ENCODE data around the gene RBP2.

RBP2 gene

DNA sequence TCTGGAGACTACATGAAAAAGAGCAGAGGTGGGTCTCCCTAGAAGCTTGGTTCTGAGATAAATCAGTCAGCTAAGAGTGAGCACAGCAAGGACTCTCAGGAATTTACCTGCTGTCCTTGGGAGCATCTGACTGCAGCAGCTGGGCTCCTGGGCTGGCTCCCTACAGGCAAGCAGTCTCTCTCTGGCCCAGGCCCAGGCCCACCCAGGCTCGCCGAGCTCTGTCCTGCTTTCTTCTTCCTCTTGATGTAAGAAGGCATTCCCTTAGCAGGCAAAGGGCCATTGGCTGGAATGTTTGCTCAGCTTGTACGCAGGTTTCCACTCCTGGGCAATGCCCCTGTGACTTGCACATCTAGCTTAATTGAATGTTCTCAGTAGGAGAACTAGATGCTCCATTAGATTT lies 4.3 kb upstream of the RBP2 start:
- no peak for DNase-seq

DNA sequence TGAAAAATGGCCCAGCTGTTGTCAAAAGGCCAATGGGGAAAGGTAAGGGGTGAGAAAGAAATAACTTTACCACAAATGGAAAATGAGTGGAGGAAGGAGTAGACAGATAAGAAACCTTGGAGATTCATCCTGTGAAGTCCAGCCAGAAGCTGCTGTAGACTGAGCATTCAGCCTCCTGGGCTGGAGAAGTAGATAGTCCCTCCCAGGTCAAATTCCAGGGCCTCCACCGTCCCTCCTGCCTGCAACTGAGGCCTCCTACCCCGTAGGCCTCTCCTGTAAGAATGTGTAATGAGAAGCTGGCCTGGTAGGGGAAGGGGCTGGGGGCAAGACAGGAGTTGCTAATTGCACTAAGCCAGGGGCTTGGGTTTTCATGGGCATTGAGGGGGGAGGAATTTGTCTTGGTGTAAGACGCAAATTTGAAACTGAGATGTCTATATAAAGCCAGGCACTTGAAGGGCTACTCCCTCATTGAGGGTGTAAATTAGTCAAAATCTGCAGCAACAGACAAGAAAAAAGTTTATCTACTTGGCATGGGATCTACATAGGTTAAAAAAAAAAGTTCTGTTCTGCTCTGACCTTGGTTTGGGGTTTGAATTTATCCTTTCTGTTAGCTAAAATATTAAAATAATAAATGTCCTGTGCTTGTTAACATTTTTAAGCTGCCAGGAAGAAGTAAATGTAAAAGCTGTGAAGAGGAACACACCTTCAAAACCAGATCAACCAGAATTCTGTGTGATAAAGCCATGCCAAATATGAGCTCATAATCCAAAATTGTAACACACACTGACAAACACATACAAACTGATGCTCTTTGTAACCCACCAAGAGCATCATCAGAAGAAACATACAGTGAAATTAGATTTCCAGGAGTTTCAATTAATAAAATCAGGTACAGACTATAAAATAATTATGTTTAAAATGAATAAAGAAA lies 1.7 kb upstream of the RBP2 start:
- DNase-seq: no peak

DNA sequence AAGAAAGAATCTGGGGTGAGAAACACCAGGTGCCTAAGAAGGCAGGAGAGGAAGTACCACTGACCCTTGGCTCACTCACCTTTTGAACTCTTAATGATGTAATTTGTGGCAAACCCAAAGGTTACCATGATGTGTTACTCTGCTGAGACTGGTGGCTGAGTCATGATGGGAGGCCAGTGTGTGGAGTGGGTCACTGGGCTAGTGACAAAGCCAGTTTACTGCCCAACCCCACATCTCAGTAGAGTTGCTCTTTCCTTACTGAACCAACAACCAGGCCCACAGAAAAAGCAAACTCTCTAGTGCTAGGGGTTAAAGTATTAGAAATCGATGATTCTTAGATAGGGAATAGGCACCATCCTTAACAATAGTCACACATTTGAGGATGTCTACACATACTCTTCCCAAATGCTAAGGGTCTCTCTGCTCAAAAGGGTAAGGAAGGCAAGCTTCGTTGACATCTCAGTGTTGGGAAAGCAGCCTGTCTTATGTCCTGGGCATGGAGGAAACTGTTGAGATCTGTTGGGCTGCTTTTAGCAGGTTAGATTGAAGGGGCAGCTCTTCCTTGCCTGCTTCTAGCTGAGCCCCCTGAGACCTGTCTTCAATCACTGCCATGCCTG lies 3.1 kb downstream of the RBP2 start:
- DNase-seq: no peak

DNA sequence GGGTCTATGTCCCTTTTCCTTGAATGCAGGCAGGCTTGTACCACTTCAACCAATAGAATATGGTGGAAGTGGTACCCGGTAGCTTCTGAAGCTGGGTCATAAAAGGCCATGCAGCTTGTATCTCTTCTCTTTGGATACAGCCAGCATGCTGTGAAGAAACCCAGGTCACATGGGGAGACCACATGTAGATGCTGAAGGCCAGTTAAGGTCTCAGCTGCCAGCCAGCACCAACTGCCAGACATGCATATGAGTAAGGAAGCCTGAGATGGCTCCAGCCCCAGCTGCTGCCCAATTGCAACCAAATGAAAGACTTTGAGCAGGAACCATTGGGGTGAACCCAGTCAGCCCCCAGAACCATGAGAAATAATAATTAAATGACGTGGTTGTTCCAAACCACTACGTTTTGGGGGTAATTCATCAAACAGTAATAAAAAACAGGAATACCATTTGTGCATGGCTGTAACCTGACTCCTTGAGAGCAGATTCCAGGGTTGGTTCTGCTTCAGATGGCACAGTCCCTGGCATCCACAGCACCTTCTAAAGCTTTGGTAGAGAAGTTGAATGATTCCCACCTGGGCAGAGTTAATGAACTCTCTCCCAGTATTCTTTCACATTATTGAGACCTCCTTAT lies 3.8 kb downstream of the RBP2 start:
- no peak for DNase-seq

DNA sequence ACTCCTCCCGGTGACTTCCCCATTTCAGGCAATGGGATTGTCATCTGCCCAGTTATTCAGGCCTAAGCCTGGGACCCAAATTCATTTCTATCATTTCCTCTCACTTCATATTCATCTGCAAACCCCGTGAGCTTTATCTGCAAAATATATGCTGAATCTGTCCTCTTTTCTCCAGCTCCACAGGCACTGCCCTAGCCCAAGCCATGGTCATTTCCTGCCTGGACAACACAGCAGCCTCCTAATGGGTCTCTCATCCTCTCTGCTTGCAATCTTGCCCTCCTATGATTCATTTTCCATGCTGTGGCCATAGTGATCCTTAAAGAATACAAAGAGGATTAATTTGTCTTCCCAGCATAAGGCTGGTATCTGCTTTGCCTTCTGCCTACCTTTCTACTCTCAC lies 6.1 kb downstream of the RBP2 start:
- DNase-seq: no peak

DNA sequence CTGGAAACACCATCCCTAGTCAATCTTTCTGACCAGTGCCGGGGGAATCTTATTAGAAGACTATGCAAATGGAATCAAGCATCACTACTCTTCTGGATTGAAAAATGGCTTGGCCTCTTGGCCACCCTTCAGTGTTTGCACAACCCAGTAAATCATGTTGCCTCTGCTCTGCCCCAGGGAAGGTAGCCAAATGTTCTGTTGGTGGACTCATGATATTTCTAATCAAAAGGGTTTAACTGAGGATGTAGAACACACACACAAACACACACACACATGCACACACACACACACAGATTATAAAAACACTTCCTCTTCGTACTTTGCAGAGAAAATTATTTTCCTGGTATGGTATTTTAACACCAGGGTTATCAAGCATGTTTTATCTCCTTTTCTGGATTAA lies 7.9 kb downstream of the RBP2 start:
- DNase-seq: no peak

DNA sequence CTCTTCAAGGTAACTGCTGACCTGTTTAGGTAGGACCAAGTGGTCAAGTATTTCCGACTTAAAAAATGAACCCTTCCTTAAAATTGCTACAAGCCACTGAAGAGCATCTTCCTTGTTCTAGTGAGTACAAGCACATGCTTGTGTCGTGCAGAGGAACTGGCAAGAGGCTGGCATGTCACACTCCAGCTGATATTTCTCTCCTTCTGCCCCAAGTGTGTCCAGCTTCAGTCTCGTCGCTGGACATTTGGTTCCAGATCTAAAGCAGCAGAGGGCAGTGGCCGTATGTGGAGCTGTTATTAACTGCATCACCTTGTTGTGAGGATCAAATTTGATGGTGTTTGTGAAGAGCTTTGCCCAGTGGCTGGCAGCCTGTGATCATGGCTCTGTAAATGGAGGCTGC lies 10.0 kb downstream of the RBP2 start:
- no peak for DNase-seq

DNA sequence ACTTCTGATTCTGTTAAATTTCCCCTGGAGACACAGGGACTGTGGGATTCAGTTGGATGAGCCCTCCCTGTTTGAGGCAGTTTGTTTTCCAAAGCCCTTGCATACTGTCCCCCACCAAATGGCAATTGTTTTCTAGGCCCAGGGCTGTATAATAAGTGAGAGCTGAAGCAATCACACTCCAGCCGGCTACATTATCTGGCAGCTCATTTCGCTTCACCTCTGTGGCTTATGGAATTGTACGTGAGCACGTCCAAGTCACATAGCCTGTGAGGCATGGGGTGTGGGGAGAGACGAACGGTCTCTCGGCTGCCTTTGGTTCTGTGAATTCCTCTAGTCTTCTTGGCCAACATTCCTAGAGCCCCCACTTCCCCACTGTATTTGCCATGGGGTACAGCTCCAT lies 10.7 kb downstream of the RBP2 start:
- DNase-seq: no peak

DNA sequence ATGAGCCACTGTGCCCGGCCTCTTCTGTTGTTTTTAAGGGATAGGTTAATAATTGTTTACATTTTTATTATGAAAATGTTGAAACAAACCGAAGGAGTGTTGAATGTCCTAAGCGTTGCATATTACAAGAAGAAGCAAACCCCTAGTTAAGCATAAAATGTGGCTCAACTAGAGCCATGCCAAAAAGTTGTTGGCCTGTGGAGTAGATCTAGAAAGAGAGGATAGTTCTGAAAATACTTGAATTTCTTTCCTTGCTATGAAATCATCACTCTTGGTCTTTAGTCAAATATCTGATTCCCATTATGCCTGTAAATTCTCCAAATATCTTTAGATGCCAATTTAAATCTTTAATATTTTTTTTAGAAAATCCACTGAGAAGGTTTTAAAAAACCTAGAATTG lies 12.8 kb downstream of the RBP2 start:
- DNase-seq: no peak

DNA sequence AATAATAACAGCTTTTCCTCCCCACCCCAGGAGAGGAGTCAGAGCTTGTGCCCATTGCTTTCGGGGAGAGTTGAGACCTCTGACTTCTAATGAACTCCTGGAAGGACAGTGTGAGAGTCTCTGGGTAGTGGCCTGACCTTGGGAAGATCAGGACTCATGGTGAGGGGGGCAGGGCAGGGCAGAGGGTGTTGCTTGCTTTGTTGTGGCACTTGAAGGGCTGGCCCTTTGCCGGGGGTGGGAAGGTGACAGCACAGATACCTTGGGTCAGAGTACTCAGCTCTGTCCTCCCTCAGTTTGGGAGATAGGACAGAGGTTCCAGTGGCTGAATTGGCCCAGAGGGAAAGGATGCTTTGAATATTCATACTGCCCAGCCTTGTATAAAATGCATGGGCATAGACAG lies 15.8 kb downstream of the RBP2 start:
- no peak for DNase-seq

DNA sequence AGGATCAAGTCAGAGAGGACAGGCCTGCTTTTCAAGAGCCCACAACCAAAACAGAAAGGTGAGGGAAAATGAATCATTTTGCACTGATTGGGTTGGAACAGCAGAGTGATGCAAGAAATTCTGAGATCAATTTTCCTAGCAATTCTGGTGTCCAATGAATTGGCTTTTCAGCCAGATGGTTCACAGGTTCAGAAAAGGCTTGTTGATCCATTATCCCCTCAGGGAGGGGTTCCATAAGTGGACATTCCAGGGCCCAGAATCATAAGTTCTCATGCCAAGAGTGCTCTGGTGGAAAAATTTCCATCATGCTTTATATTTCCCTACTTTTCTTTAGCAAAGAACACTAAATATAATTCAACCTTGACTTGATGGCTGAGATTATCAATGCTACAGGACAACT lies 16.2 kb downstream of the RBP2 start:
- DNase-seq: no peak

DNA sequence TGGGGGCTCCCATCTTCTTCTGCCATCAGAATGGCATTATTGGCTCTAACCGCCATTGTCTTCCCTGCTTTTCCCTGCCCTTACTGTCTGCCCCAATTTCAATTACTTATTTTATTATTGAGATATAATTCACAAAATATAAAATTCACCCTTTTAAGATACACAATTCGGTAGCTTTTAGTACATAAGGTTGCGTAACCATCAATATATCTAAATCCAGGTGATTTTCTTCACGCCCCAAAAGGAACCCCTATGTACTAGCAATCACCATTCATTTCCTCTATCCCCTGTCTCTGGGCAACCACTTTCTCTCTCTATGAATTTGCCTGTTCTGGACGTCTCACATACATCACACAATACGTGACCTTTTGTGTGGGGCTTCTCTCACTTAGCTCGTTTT lies 18.0 kb downstream of the RBP2 start:
- no peak for DNase-seq

DNA sequence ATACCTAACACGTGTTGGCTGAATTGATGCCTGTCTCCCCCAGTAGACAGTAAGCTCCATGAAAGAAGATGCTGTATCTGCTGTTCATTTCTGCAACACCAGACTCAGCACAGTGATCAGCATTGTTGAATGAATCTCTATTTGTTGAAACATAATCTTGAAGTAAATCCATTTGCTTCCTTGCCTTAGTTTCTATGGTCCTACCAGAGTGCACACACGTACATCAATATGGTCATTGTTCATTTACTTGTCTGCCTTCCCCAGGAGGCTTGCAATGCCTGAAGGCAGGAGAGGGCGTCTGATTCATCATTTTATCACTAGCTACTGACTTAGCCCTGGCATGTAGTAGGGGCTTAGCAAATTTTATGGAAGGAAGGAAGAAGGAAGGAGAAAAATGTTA lies 19.2 kb downstream of the RBP2 start:
- DNase-seq: no peak

DNA sequence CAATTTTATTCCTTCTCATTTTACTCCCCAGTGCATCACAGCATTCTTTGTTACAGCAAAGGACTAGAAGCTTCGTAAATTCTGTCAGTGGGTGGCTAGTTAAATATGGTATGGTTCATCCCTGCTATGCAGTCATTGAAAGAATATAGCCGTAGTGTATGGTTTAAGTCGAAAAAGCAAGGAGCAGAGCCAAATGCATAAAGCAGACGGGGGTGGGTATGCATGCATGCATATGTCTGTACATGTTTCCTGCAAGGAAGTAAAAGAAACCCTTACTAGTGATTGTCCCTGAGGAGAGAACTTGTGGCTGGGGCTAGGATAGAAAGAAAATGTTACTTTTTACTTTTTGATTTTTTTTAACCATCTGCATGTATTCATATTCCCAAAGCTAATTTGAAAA lies 19.9 kb downstream of the RBP2 start:
- DNase-seq: no peak

DNA sequence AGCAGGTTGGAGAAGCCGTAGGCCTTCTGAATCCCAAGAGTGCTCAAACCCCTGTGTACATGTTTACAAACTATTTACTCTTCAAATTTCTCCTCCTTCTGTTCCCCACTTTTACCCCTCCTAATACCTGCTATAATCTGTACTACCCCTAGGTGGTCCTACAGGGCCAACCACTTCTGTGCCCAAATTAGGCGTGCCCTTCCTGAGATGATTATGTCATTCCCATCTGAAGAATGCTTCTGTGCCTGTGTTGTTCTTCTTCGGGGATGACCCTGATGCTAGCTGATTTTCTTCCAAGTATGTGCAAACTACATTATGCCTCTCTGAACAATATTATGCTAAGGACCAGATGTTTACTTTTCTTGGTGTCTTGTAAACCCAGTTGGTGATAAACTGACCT lies 20.5 kb downstream of the RBP2 start:
- no peak for DNase-seq

DNA sequence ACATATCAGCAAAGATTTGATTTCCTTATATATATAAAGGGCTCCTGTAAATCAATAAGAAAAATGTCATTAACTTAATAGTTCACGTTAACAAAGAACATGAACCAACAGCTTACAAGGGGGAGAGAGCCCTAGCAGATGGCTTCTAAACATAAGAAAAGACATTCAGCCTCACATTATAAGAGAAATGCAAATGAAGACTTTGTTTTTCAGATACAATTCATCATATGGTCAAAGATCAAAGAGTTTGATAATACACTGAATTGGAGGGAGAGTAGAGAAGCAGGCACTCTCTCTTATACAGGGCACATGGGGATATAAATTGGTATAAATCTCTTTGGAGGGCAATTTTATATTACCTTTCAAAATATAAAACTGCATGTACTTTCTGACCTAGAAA lies 21.1 kb downstream of the RBP2 start:
- no peak for DNase-seq

DNA sequence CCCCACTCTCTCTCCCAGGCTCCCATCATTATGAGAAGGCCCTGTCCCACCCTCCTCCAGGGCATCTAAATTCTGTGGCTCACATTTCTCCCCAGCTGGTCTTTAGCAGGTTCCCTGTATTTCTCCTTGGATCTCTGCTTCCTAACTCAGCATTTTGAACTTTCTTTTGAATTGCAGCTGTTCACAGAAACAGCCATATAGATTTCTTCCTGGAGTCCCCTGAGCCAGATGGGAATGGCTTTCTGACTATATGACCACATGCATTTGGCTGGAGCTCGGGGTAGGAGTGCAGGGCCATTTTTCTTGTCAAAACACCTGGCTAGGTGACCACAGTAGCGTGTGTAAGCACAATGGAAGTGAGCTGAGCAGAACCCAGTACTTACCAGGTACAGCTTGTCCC lies 22.0 kb downstream of the RBP2 start:
- no peak for DNase-seq

DNA sequence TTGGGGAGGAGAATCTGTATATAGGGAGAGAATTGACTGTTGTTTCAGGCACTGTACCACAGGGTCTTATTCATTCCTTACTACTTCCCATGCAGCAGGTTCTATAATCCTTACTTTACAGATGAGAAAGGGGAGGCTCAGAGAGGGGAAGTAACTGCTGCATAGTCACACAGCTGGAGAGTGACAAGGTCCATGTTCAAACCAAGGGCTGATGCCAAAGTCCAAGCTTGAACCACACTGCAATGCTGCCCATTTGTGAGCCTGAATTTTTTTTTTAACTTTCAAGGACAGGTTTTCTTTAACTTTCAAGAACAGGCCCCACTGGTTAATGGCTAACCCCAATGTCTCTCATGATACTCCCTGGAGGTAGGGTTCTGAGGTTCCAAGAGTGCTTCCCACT lies 26.2 kb downstream of the RBP2 start:
- no peak for DNase-seq

DNA sequence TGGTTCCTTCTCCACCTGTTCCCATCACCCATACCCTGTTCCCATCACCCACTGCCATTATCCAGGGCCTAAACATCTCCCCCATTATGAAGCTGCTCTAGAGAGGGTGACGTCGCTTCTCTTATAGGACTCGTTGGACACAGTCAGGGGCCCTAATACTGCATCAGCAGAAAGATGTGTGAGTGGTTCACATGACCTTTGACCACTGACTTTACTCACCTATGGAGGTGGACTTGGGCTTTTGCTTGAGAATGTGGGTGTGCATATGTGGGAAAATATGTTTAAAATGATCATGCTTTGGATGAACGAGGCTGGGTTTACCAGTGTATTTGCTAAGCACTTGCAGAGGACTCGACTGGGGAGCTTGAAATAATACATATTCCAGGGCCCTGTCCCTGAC lies 26.8 kb downstream of the RBP2 start:
- DNase-seq: no peak

DNA sequence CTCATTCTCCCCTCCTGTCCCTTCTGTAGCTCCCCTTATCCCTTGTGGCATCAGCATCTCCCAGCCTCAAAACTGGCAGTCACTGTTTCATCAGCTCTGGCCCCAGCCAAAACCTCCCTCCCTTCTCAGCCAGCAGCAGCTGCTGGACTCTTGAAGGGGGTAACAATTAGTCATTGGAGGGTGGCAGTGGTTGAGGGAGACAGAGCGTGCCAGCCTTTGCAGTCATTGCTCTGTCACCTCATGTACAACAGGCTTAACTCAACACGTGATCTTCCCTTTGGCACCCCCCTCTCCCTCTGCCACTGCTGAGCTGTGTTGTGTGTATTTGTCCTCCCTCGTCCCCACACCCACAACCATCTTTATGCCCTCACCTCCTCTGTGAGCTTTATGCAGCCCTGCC lies 28.2 kb downstream of the RBP2 start:
- no peak for DNase-seq

DNA sequence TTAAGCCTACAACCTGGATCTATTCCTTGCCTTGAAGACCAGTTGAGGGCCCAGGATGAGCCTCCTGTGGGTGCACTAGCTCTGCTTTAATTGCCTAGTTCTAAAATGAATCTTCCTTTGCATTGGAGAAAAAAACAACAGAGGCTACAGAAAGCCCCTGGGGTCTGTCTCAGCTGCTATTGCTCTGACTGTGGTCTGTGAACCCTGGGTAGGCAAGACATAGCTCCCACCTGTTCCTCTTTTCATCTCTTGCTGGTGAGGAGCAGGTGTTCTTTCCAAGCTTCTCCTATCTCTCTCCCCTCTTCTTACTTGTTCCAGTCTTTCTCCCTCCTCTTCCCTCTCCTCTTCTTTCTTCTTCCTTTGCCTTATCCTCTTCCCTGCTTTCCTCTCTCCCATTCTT lies 28.8 kb downstream of the RBP2 start:
- DNase-seq: no peak

DNA sequence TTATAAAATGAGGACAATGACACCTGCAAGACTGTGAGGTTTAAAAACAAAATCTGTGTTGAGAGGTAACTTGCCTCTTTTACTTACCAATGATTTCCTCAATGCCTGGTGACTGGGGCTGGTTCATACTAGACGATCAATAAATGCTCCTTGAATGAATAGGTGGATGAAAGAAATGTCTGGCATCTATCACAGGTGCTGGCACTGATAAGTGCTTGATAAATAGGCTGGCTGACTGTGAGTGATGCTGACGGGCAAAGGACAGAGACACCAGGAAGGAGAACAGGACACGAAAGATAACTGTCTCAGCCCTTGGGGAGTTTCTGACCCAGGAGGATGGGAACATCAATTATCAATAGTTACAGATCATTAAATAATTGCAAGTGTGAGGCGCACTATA lies 31.9 kb downstream of the RBP2 start:
- DNase-seq: no peak

DNA sequence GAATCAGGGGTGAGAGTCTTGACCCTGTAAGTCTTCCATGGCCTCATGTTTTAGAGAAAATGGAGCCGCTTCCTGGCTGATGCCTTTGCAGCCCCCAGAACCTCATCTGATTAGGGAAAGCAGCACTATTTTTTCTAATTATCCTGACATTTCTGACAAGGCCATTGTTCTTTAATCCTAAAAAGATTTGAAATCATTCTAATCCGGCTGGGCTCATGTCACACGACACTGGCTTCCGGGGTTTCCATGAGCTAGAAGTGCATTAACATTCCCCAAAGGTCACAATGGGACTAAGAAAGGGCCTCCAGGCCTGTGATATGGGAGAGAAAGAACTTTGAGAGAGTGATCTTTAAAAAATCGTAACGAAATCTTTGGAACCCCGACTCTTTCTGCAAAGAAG lies 33.1 kb downstream of the RBP2 start:
- DNase-seq: no peak

DNA sequence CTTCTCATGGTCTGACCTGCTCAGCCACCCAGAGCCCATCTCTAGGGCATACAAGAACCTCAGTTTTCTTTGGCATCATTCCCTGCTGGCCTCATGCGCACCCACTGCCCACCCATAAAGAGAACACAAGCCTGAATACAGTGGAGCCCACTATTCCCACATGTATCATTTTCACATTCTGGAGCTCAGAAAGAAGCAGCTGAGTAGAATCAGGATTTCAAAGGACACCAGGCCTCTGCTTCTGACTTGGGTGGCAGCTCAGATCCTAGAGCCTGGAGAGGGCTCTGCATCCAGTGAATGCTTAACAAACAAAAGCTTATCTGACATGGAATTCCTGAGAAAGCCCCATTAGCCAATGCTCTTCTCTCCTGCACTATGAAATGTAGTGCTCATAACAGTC lies 34.7 kb downstream of the RBP2 start:
- DNase-seq: no peak
